Caco-2 (cell line): Measurements from ENCODE around the gene SOX15. TPM values are rescaled to one million over a fixed set of nuclear protein-coding genes. Genes with fewer than 3 reads are reported as not detected.
A peak's percentile ranks its signal among the peaks of the same experiment; 100 is the strongest.

Experiments used
- BruUV-seq: library from RNA; stranded (reverse); fragments of 400-500 nt; replicated peaks from 2 replicates; lab custom pipeline; 2021; lab: Mats Ljungman, UMichigan
- CTCF ChIA-PET: fragments of 300-600 bp; sonication (Branson Sonifier 250); formaldehyde crosslinking; loops from one replicate; lab custom pipeline; 2022; ENCODE audit warnings: antibody characterized with exemption; lab: Charles Lee
- POLR2A ChIA-PET: fragments of 300-600 bp; sonication (Branson Sonifier 250); formaldehyde crosslinking; loops from one replicate; lab custom pipeline; 2022; ENCODE audit warnings: antibody characterized with exemption; lab: Charles Lee
- DNase-seq, 2 experiments: peaks; one replicate each; pipeline versions ENCODE4 v3.0.0 to v3.0.0-alpha.2; 2020 to 2022
- H3K27me3 ChIP-seq: replicated peaks from 2 replicates; pipeline ENCODE4 v1.6.0; 2011; ENCODE audit warnings: low read length; ENCODE audit not compliant: control insufficient read depth, insufficient read depth
- H3K36me3 ChIP-seq: 2 replicates; pipeline ENCODE4 v1.5.1; 2011; ENCODE audit warnings: low read length; ENCODE audit not compliant: control insufficient read depth, insufficient read depth
- H3K4me1 ChIP-seq: fragments of 250-450 bp; sonication (Bioruptor Pico); 2 replicates; pipeline ENCODE4 v1.5.1; 2020; ENCODE audit warnings: mild to moderate bottlenecking
- H3K4me3 ChIP-seq: 2 replicates; pipeline ENCODE4 v1.5.1; 2011; ENCODE audit warnings: low read depth, mild to moderate bottlenecking, control low read depth, low read length
- H3K9me3 ChIP-seq: fragments of 250-450 bp; sonication (Bioruptor Pico); 2 replicates; pipeline ENCODE4 v1.5.1; 2020; ENCODE audit warnings: mild to moderate bottlenecking, moderate library complexity
- H3K27ac Mint-ChIP-seq: one replicate; pipeline ENCODE4 v1.8.0; 2022; ENCODE audit warnings: mixed read lengths; ENCODE audit not compliant: unreplicated experiment
- H3K27me3 Mint-ChIP-seq: one replicate; pipeline ENCODE4 v1.8.0; 2022; ENCODE audit warnings: mixed read lengths; ENCODE audit not compliant: insufficient read depth, unreplicated experiment
- H3K36me3 Mint-ChIP-seq: one replicate; pipeline ENCODE4 v1.8.0; 2022; ENCODE audit warnings: mild to moderate bottlenecking, mixed read lengths; ENCODE audit not compliant: insufficient read depth, unreplicated experiment
- H3K4me1 Mint-ChIP-seq: one replicate; pipeline ENCODE4 v1.8.0; 2022; ENCODE audit warnings: low read depth, mixed read lengths; ENCODE audit not compliant: unreplicated experiment
- H3K4me3 Mint-ChIP-seq: one replicate; pipeline ENCODE4 v1.8.0; 2022; ENCODE audit warnings: mild to moderate bottlenecking, moderate library complexity, mixed read lengths; ENCODE audit not compliant: unreplicated experiment
- H3K9me3 Mint-ChIP-seq: one replicate; pipeline ENCODE4 v1.8.0; 2022; ENCODE audit warnings: mixed read lengths; ENCODE audit not compliant: unreplicated experiment
- CTCF ChIP-seq, 2 experiments: fragments of 200-600 bp in 1 of 2; IDR thresholded peaks; 1 replicate in 1 of 2; 2 replicates in 1 of 2; pipeline versions ENCODE4 v1.5.1 to v1.8.0; 2011 to 2022; ENCODE audit warnings: antibody characterized with exemption in 1 of 2, control low read depth in 1 of 2, inconsistent platforms in 1 of 2, low read depth in 1 of 2, low read length in 1 of 2, mild to moderate bottlenecking in 1 of 2, moderate library complexity in 1 of 2; ENCODE audit not compliant: insufficient read depth in 1 of 2, severe bottlenecking in 1 of 2, unreplicated experiment in 1 of 2
- intact Hi-C: fragments of 100-400 bp; cut with micrococcal nuclease; formaldehyde crosslinking; loops from one replicate; pipeline ENCODE4 v1.10.0; 2022; ENCODE audit not compliant: unreplicated experiment
- total RNA-seq: library from RNA; stranded (reverse); gene quantifications from 2 replicates; pipeline ENCODE4 v1.2.3, GENCODE V29; 2022

Gene SOX15
- total RNA-seq, 1 experiment from 2014 or later: not detected

- Mint-ChIP-seq H3K4me3 (no peak within 1 kb of the TSS), H3K9me3 (no peaks in the 10 kb centered on the region), H3K4me1 (no peaks in the 10 kb centered on the region), H3K36me3 (no peaks in the 10 kb centered on the region), H3K27me3 (no peaks in the 10 kb centered on the region), H3K27ac (no peak within 1 kb of the TSS)
- Histone ChIP-seq H3K27me3 (no peaks in the 10 kb centered on the region), H3K9me3 (no peaks in the 10 kb centered on the region), H3K4me3 (no peak within 1 kb of the TSS), H3K36me3 (no peaks in the 10 kb centered on the region), H3K4me1 (peaks cover 3% of the 10 kb centered on the region; the same call in 1 of the 2 replicates)
- no peak for DNase-seq
- ChIA-PET POLR2A (no interaction called here), CTCF (no interaction called here)
- no TSS peak for BruUV-seq
- no peak for TF ChIP-seq CTCF (IDR thresholded peaks at IDR 0.05; ENCODE audit: insufficient read depth in 1 of 2, low read depth in 1 of 2, low read length in 1 of 2, severe bottlenecking in 1 of 2, unreplicated experiment in 1 of 2)
- intact Hi-C loops: no loop called here
Observed at GRCh38 chr17:7629939-7630571, 40.2 kb upstream of the SOX15 start, which contains the start of gene SHBG. TSS of gene SHBG (plus strand) at chr17:7630135. CDS start at chr17:7630173, 38 bp downstream.

GRCh38 chr17:7627250-7628121 is 37.6 kb upstream of the SOX15 start, which contains the start of gene SAT2:
TSS of gene SAT2 (minus strand) at chr17:7627821. CDS start at chr17:7627635, 186 bp downstream.
- no peaks in the 10 kb centered on the region for H3K4me1 Mint-ChIP-seq
- no peaks in the 10 kb centered on the region for H3K9me3 Mint-ChIP-seq
- BruUV-seq: no TSS peak
- TF ChIP-seq CTCF (IDR thresholded peaks at IDR 0.05; ENCODE audit: insufficient read depth in 1 of 2, low read depth in 1 of 2, low read length in 1 of 2, severe bottlenecking in 1 of 2, unreplicated experiment in 1 of 2): no peak
- H3K27me3 ChIP-seq: no peaks in the 10 kb centered on the region
- no peak within 1 kb of the TSS for H3K27ac Mint-ChIP-seq
- no peaks in the 10 kb centered on the region for H3K36me3 ChIP-seq
- H3K4me3 Mint-ChIP-seq: peak within 1 kb of the TSS; percentile 77
- CTCF ChIA-PET: interaction anchor here (0.6 to 2.0 kb wide), 6 partner anchors 13 to 90 kb away, joined by 3 to 9 read pairs (median 4); partner anchors contain the start of genes FXR2, MPDU1, TP53 and WRAP53
- POLR2A ChIA-PET: interaction anchor here (0.6 to 1.4 kb wide), 5 partner anchors 12 to 60 kb away, joined by 3 to 12 read pairs (median 6); partner anchors contain the start of genes FXR2 and TP53
- H3K27me3 Mint-ChIP-seq: no peaks in the 10 kb centered on the region
- H3K4me3 ChIP-seq: peak within 1 kb of the TSS; percentile 52
- intact Hi-C loops: no loop called here
- DNase-seq: peak; percentile 82 to 88
- H3K9me3 ChIP-seq: no peaks in the 10 kb centered on the region
- no peaks in the 10 kb centered on the region for H3K36me3 Mint-ChIP-seq
- H3K4me1 ChIP-seq: peaks cover 3% of the 10 kb centered on the region; the same call in 1 of the 2 replicates

DNA sequence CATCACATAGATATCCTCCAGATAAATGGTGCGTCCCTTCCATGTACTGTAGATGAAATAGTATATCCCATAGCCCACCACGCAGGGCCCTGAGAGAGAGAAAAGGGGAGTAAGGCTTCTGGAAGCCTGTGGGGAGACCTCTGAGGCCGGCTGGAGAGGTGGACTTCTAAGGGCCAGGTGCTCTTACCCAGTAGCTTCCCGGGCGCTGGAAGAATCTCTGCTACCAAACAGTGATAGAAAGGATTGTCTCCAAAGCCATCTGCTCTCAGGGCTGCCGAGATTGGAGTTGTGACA is 37.0 kb upstream of the SOX15 start:
- CTCF ChIA-PET: interaction anchor here (0.6 to 2.0 kb wide), 4 partner anchors 12 to 89 kb away, joined by 3 to 9 read pairs (median 4); partner anchors contain the start of genes FXR2, MPDU1 and WRAP53
- no TSS peak for BruUV-seq
- POLR2A ChIA-PET: interaction anchor here (1.4 kb wide), 1 partner anchor 60 kb away, joined by 12 read pairs; the partner anchor contains the start of gene TP53
- Histone ChIP-seq H3K36me3 (no peaks in the 10 kb centered on the region), H3K27me3 (no peaks in the 10 kb centered on the region), H3K4me3 (peak overlapping the region; percentile 52), H3K4me1 (peaks cover 3% of the 10 kb centered on the region; the same call in 1 of the 2 replicates), H3K9me3 (no peaks in the 10 kb centered on the region)
- Mint-ChIP-seq H3K4me3 (peak overlapping the region; percentile 77), H3K4me1 (no peaks in the 10 kb centered on the region), H3K36me3 (no peaks in the 10 kb centered on the region), H3K27me3 (no peaks in the 10 kb centered on the region), H3K27ac (no peak overlapping the region), H3K9me3 (no peaks in the 10 kb centered on the region)
- intact Hi-C loops: no loop called here
- DNase-seq: no peak
- no peak for TF ChIP-seq CTCF (IDR thresholded peaks at IDR 0.05; ENCODE audit: insufficient read depth in 1 of 2, low read depth in 1 of 2, low read length in 1 of 2, severe bottlenecking in 1 of 2, unreplicated experiment in 1 of 2)
